Activated naive CD4-positive, alpha-beta T cell treated with anti-CD3 and anti-CD28 coated beads, Interleukin-2, amount 50 U/mL, for 24 hours (primary cell): ENCODE data around the gene IGF1R.
A peak's percentile ranks its signal among the peaks of the same experiment; 100 is the strongest.

Source experiments
- H3K27ac Mint-ChIP-seq: one replicate; pipeline ENCODE4 v1.8.0; 2021; ENCODE audit warnings: mild to moderate bottlenecking, mixed read lengths
- H3K27me3 Mint-ChIP-seq: one replicate; pipeline ENCODE4 v1.8.0; 2021; ENCODE audit warnings: mixed read lengths
- H3K36me3 Mint-ChIP-seq: one replicate; pipeline ENCODE4 v1.8.0; 2021; ENCODE audit warnings: mixed read lengths
- H3K4me1 Mint-ChIP-seq: one replicate; pipeline ENCODE4 v1.8.0; 2021; ENCODE audit warnings: mixed read lengths
- H3K4me3 Mint-ChIP-seq: one replicate; pipeline ENCODE4 v1.8.0; 2021; ENCODE audit warnings: mild to moderate bottlenecking, mixed read lengths
- H3K9me3 Mint-ChIP-seq: one replicate; pipeline ENCODE4 v1.8.0; 2021; ENCODE audit warnings: mixed read lengths

The IGF1R gene

GRCh38 chr15:98787936-98788757, 139.8 kb downstream of the IGF1R start:
- H3K4me3 Mint-ChIP-seq: peak overlapping the region; percentile 19
- H3K4me1 Mint-ChIP-seq: peaks cover 92% of the 10 kb centered on the region
- no peaks in the 10 kb centered on the region for H3K36me3 Mint-ChIP-seq
- no peak overlapping the region for H3K27ac Mint-ChIP-seq
- no peaks in the 10 kb centered on the region for H3K9me3 Mint-ChIP-seq
- no peaks in the 10 kb centered on the region for H3K27me3 Mint-ChIP-seq

- H3K27ac Mint-ChIP-seq: no peak overlapping the region
- no peaks in the 10 kb centered on the region for H3K36me3 Mint-ChIP-seq
- peaks cover 94% of the 10 kb centered on the region for H3K4me1 Mint-ChIP-seq
- H3K9me3 Mint-ChIP-seq: no peaks in the 10 kb centered on the region
- H3K27me3 Mint-ChIP-seq: no peaks in the 10 kb centered on the region
- peak overlapping the region; percentile 19 for H3K4me3 Mint-ChIP-seq
Measured at GRCh38 chr15:98789020-98789419, 140.7 kb downstream of the IGF1R start.

- no peaks in the 10 kb centered on the region for H3K36me3 Mint-ChIP-seq
- H3K4me3 Mint-ChIP-seq: no peak overlapping the region
- peaks cover 96% of the 10 kb centered on the region for H3K4me1 Mint-ChIP-seq
- no peaks in the 10 kb centered on the region for H3K9me3 Mint-ChIP-seq
- H3K27ac Mint-ChIP-seq: peak overlapping the region; percentile 52
- no peaks in the 10 kb centered on the region for H3K27me3 Mint-ChIP-seq
Measured at GRCh38 chr15:98790270-98790669, 141.9 kb downstream of the IGF1R start.

- H3K27me3 Mint-ChIP-seq: no peaks in the 10 kb centered on the region
- H3K36me3 Mint-ChIP-seq: no peaks in the 10 kb centered on the region
- no peak overlapping the region for H3K27ac Mint-ChIP-seq
- no peak overlapping the region for H3K4me3 Mint-ChIP-seq
- no peaks in the 10 kb centered on the region for H3K9me3 Mint-ChIP-seq
- peaks cover 94% of the 10 kb centered on the region for H3K4me1 Mint-ChIP-seq
Measured at GRCh38 chr15:98791046-98791701, 142.8 kb downstream of the IGF1R start.

- Mint-ChIP-seq H3K9me3 (no peaks in the 10 kb centered on the region), H3K27ac (no peak overlapping the region), H3K27me3 (no peaks in the 10 kb centered on the region), H3K36me3 (no peaks in the 10 kb centered on the region), H3K4me1 (peaks cover 94% of the 10 kb centered on the region), H3K4me3 (no peak overlapping the region)
Measured at GRCh38 chr15:98792117-98792516, 143.8 kb downstream of the IGF1R start.

GRCh38 chr15:98794211-98794610, 145.9 kb downstream of the IGF1R start:
- peaks cover 94% of the 10 kb centered on the region for H3K4me1 Mint-ChIP-seq
- no peak overlapping the region for H3K27ac Mint-ChIP-seq
- H3K36me3 Mint-ChIP-seq: no peaks in the 10 kb centered on the region
- H3K9me3 Mint-ChIP-seq: no peaks in the 10 kb centered on the region
- H3K4me3 Mint-ChIP-seq: no peak overlapping the region
- no peaks in the 10 kb centered on the region for H3K27me3 Mint-ChIP-seq

- Mint-ChIP-seq H3K4me1 (peaks cover 94% of the 10 kb centered on the region), H3K36me3 (no peaks in the 10 kb centered on the region), H3K4me3 (no peak overlapping the region), H3K9me3 (no peaks in the 10 kb centered on the region), H3K27ac (no peak overlapping the region), H3K27me3 (no peaks in the 10 kb centered on the region)
Measured at GRCh38 chr15:98794748-98795147, 146.4 kb downstream of the IGF1R start.

GRCh38 chr15:98795980-98796379, 147.6 kb downstream of the IGF1R start:
- H3K9me3 Mint-ChIP-seq: no peaks in the 10 kb centered on the region
- H3K27me3 Mint-ChIP-seq: no peaks in the 10 kb centered on the region
- H3K27ac Mint-ChIP-seq: no peak overlapping the region
- peaks cover 94% of the 10 kb centered on the region for H3K4me1 Mint-ChIP-seq
- H3K4me3 Mint-ChIP-seq: no peak overlapping the region
- no peaks in the 10 kb centered on the region for H3K36me3 Mint-ChIP-seq

- no peaks in the 10 kb centered on the region for H3K9me3 Mint-ChIP-seq
- H3K27me3 Mint-ChIP-seq: no peaks in the 10 kb centered on the region
- peaks cover 94% of the 10 kb centered on the region for H3K4me1 Mint-ChIP-seq
- no peak overlapping the region for H3K4me3 Mint-ChIP-seq
- H3K27ac Mint-ChIP-seq: no peak overlapping the region
- H3K36me3 Mint-ChIP-seq: no peaks in the 10 kb centered on the region
Measured at GRCh38 chr15:98796685-98797357, 148.5 kb downstream of the IGF1R start.

GRCh38 chr15:98798375-98798893, 150.1 kb downstream of the IGF1R start:
- Mint-ChIP-seq H3K9me3 (no peaks in the 10 kb centered on the region), H3K27me3 (no peaks in the 10 kb centered on the region), H3K4me3 (no peak overlapping the region), H3K36me3 (peaks cover 2% of the 10 kb centered on the region), H3K4me1 (peaks cover 93% of the 10 kb centered on the region), H3K27ac (peak overlapping the region; percentile 74)

GRCh38 chr15:98799461-98800390, 151.4 kb downstream of the IGF1R start:
- H3K36me3 Mint-ChIP-seq: peaks cover 4% of the 10 kb centered on the region
- H3K4me3 Mint-ChIP-seq: peak overlapping the region; percentile 1
- no peaks in the 10 kb centered on the region for H3K9me3 Mint-ChIP-seq
- H3K27me3 Mint-ChIP-seq: no peaks in the 10 kb centered on the region
- no peak overlapping the region for H3K27ac Mint-ChIP-seq
- peaks cover 87% of the 10 kb centered on the region for H3K4me1 Mint-ChIP-seq

- Mint-ChIP-seq H3K9me3 (no peaks in the 10 kb centered on the region), H3K27ac (peak overlapping the region; percentile 6), H3K4me1 (peaks cover 84% of the 10 kb centered on the region), H3K36me3 (peaks cover 4% of the 10 kb centered on the region), H3K27me3 (no peaks in the 10 kb centered on the region), H3K4me3 (peak overlapping the region; percentile 43)
Measured at GRCh38 chr15:98800437-98801233, 152.3 kb downstream of the IGF1R start.

- H3K27ac Mint-ChIP-seq: peak overlapping the region; percentile 6
- H3K27me3 Mint-ChIP-seq: no peaks in the 10 kb centered on the region
- peaks cover 4% of the 10 kb centered on the region for H3K36me3 Mint-ChIP-seq
- H3K4me1 Mint-ChIP-seq: peaks cover 82% of the 10 kb centered on the region
- H3K4me3 Mint-ChIP-seq: peak overlapping the region; percentile 43
- no peaks in the 10 kb centered on the region for H3K9me3 Mint-ChIP-seq
Measured at GRCh38 chr15:98801234-98801561, 152.9 kb downstream of the IGF1R start.

GRCh38 chr15:98802187-98802586, 153.8 kb downstream of the IGF1R start:
- H3K27ac Mint-ChIP-seq: peak overlapping the region; percentile 23
- no peak overlapping the region for H3K4me3 Mint-ChIP-seq
- no peaks in the 10 kb centered on the region for H3K9me3 Mint-ChIP-seq
- peaks cover 80% of the 10 kb centered on the region for H3K4me1 Mint-ChIP-seq
- no peaks in the 10 kb centered on the region for H3K27me3 Mint-ChIP-seq
- H3K36me3 Mint-ChIP-seq: peaks cover 4% of the 10 kb centered on the region
